Activated T-cell treated with anti-CD3 and anti-CD28 coated beads, Interleukin-2, amount 50 U/mL, for 4 hours (primary cell): ENCODE results near the gene APOC1. TPM values are rescaled to one million over a fixed set of nuclear protein-coding genes. Genes with fewer than 3 reads are reported as not detected.
"Not testable (repeated sequence)": the region's sequence is repeated elsewhere in the genome, so short reads cannot be mapped to it uniquely, and the experiment has no call there.

Source experiments
- ATAC-seq, 2 donors: fragments of 200-7000 bp; cut with Tn5 transposase; one replicate each; pipeline ENCODE4 v1.10.0; 2021
- DNase-seq: peaks from one replicate; pipeline ENCODE4 v3.0.0-alpha.2; 2020
- H3K27me3 Mint-ChIP-seq: one replicate; pipeline ENCODE4 v1.8.0; 2021; ENCODE audit warnings: low read depth, mixed read lengths
- H3K36me3 Mint-ChIP-seq: one replicate; pipeline ENCODE4 v1.8.0; 2022; ENCODE audit warnings: mixed read lengths; ENCODE audit not compliant: insufficient read depth
- H3K4me1 Mint-ChIP-seq: one replicate; pipeline ENCODE4 v1.8.0; 2021; ENCODE audit warnings: low read depth, mixed read lengths
- H3K4me3 Mint-ChIP-seq: one replicate; pipeline ENCODE4 v1.8.0; 2021; ENCODE audit warnings: mild to moderate bottlenecking, moderate library complexity, mixed read lengths
- H3K9me3 Mint-ChIP-seq: one replicate; pipeline ENCODE4 v1.8.0; 2021; ENCODE audit warnings: mixed read lengths
- total RNA-seq, 3 donors: library from RNA; stranded (reverse); gene quantifications; one replicate each; pipeline ENCODE4 v1.2.1, GENCODE V29; 2021

Gene APOC1
- total RNA-seq, 3 donors from 2014 or later: 1.3 to 4.8 (median 4.2) TPM

- Mint-ChIP-seq H3K9me3 (no peaks in the 10 kb centered on the region), H3K4me3 (no peak overlapping the region), H3K4me1 (peaks cover 4% of the 10 kb centered on the region), H3K36me3 (no peaks in the 10 kb centered on the region), H3K27me3 (peaks cover 25% of the 10 kb centered on the region)
- no peak for ATAC-seq
- DNase-seq: no peak
Measured at GRCh38 chr19:44924243-44924725, 9.9 kb downstream of the APOC1 start.

DNA sequence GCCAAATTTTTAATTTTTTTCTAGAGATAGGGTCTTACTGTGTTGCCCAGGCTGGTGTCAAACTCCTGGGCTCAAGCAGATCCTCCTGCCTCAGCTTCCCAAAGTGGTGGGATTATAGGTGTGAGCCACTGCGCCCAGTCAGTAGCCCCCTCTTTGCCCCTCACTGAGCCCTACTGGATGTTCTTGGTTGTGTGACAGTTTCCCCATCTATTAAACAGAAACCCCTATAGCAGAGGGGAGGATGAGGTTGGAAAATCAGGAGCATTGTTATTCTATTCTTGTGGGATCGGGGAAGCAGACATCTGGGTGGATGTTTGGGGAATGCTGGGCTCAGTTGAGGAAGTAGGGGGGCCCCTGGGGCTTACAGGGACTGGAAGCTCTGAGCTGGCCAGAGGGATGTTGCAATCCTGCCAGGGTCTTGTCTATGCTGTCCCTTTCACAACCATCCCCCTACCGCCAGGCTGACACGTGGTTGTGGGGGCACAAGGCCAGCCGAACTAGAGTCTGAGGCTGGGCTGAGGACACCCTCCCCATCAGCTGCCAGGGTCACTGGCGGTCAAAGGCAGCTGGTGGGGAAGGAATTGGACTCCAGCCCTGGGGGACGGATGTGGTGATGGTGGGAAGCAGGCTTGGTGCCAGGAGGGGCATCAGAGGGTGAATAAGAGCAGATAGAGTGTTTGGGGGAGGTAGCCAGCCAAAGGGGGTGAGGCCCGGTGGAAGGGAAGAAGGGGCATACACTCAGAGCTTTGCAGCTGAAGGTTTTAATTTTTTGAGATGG, 10.9 kb downstream of the APOC1 start:
- Mint-ChIP-seq H3K27me3 (peaks cover 29% of the 10 kb centered on the region), H3K9me3 (no peaks in the 10 kb centered on the region), H3K4me3 (no peak overlapping the region), H3K36me3 (no peaks in the 10 kb centered on the region), H3K4me1 (peaks cover 4% of the 10 kb centered on the region)
- DNase-seq (no peak), ATAC-seq (no peak)

GRCh38 chr19:44926245-44927077, 12.1 kb downstream of the APOC1 start:
- not testable (repeated sequence) for H3K9me3 Mint-ChIP-seq, H3K4me3 Mint-ChIP-seq, H3K36me3 Mint-ChIP-seq, DNase-seq, H3K4me1 Mint-ChIP-seq
- peak in 1 of 2 donors; percentile 10 for ATAC-seq
- H3K27me3 Mint-ChIP-seq: peaks cover 29% of the 10 kb centered on the region

- H3K4me1 Mint-ChIP-seq: peaks cover 4% of the 10 kb centered on the region
- ATAC-seq: no peak
Measured at GRCh38 chr19:44927746-44928145, 13.3 kb downstream of the APOC1 start.

GRCh38 chr19:44930088-44930487, 15.7 kb downstream of the APOC1 start:
- Mint-ChIP-seq H3K4me3 (no peak overlapping the region), H3K27me3 (peaks cover 23% of the 10 kb centered on the region), H3K4me1 (peaks cover 4% of the 10 kb centered on the region), H3K9me3 (no peaks in the 10 kb centered on the region), H3K36me3 (no peaks in the 10 kb centered on the region)
- no peak for ATAC-seq
- no peak for DNase-seq

More at GRCh38 chr19:44927746-44928145, 13.3 kb downstream of the APOC1 start:
- DNase-seq: no peak
- H3K9me3 Mint-ChIP-seq: no peaks in the 10 kb centered on the region
- no peak overlapping the region for H3K4me3 Mint-ChIP-seq
- peaks cover 29% of the 10 kb centered on the region for H3K27me3 Mint-ChIP-seq
- H3K36me3 Mint-ChIP-seq: no peaks in the 10 kb centered on the region

GRCh38 chr19:44931541-44931940, 17.1 kb downstream of the APOC1 start:
- no peak for DNase-seq
- no peak for ATAC-seq
- Mint-ChIP-seq H3K9me3 (no peaks in the 10 kb centered on the region), H3K4me3 (no peak overlapping the region), H3K27me3 (peaks cover 12% of the 10 kb centered on the region), H3K4me1 (peaks cover 4% of the 10 kb centered on the region), H3K36me3 (no peaks in the 10 kb centered on the region)

- DNase-seq (no peak), ATAC-seq (no peak)
- no peaks in the 10 kb centered on the region for H3K4me1 Mint-ChIP-seq
- no peaks in the 10 kb centered on the region for H3K27me3 Mint-ChIP-seq
- H3K9me3 Mint-ChIP-seq: no peaks in the 10 kb centered on the region
- no peaks in the 10 kb centered on the region for H3K36me3 Mint-ChIP-seq
- H3K4me3 Mint-ChIP-seq: no peak overlapping the region
Measured at GRCh38 chr19:44939668-44940067, 25.3 kb downstream of the APOC1 start.

GRCh38 chr19:44942067-44942571, 27.7 kb downstream of the APOC1 start, which contains the start of gene APOC4:
TSS of gene APOC4 (plus strand) at chr19:44942237. CDS start at chr19:44942278, 41 bp downstream.
- Mint-ChIP-seq H3K9me3 (no peaks in the 10 kb centered on the region), H3K27me3 (no peaks in the 10 kb centered on the region), H3K4me1 (no peaks in the 10 kb centered on the region), H3K4me3 (no peak within 1 kb of the TSS), H3K36me3 (no peaks in the 10 kb centered on the region)
- ATAC-seq: no peak
- DNase-seq: no peak

DNA sequence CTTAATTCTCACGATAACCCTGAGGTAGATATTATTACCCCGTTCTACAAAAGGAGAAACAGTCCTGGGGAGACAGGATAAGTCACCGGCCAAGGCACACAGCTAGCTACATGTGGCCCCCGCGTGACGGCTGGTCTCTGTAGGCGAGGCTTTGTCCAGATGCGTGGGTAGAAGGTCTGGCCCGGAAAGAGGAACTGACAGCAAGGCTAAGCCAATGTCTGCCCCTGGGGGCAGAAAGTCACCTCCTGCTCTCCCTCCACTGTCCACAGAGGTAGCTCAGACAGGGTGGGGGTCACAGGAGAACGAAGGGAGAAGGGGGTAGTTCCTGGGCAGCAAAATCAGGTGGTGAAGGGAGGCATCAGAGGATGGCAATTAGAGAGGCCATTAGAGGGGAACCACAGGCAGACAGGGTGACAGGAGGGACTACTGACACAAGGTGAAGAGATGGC, 29.4 kb downstream of the APOC1 start:
- no peaks in the 10 kb centered on the region for H3K27me3 Mint-ChIP-seq
- H3K9me3 Mint-ChIP-seq: no peaks in the 10 kb centered on the region
- ATAC-seq: no peak
- H3K36me3 Mint-ChIP-seq: no peaks in the 10 kb centered on the region
- H3K4me3 Mint-ChIP-seq: no peak overlapping the region
- DNase-seq: no peak
- no peaks in the 10 kb centered on the region for H3K4me1 Mint-ChIP-seq

GRCh38 chr19:44947041-44947581, 32.7 kb downstream of the APOC1 start:
- peaks cover 2% of the 10 kb centered on the region for H3K4me1 Mint-ChIP-seq
- H3K9me3 Mint-ChIP-seq: no peaks in the 10 kb centered on the region
- H3K27me3 Mint-ChIP-seq: no peaks in the 10 kb centered on the region
- no peak for ATAC-seq
- H3K36me3 Mint-ChIP-seq: no peaks in the 10 kb centered on the region
- no peak for DNase-seq
- H3K4me3 Mint-ChIP-seq: no peak overlapping the region

DNA sequence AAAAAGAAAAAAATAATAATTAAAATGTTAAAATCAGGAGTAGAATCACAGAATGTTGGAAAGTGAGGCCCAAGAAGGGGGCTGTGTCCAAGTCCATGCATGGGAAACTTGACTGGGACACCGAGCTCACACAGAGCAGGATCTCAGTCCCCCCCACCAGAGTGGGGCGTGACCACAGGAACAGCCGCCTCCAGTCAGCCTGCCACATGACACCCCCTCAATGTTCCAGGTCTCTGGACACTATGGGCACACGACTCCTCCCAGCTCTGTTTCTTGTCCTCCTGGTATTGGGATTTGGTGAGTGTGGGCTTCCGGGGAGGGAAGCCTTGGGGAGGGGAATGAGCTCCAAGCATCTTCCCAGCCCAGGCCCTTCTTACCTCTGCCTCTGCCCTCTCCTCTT, 33.8 kb downstream of the APOC1 start:
- Mint-ChIP-seq H3K27me3 (no peaks in the 10 kb centered on the region), H3K9me3 (no peaks in the 10 kb centered on the region), H3K4me1 (peaks cover 2% of the 10 kb centered on the region), H3K36me3 (no peaks in the 10 kb centered on the region), H3K4me3 (no peak overlapping the region)
- ATAC-seq (no peak), DNase-seq (no peak)

GRCh38 chr19:44948763-44949374, 34.5 kb downstream of the APOC1 start:
- H3K9me3 Mint-ChIP-seq: no peaks in the 10 kb centered on the region
- ATAC-seq: no peak
- no peaks in the 10 kb centered on the region for H3K27me3 Mint-ChIP-seq
- H3K4me3 Mint-ChIP-seq: no peak overlapping the region
- H3K36me3 Mint-ChIP-seq: no peaks in the 10 kb centered on the region
- peaks cover 3% of the 10 kb centered on the region for H3K4me1 Mint-ChIP-seq
- no peak for DNase-seq

DNA sequence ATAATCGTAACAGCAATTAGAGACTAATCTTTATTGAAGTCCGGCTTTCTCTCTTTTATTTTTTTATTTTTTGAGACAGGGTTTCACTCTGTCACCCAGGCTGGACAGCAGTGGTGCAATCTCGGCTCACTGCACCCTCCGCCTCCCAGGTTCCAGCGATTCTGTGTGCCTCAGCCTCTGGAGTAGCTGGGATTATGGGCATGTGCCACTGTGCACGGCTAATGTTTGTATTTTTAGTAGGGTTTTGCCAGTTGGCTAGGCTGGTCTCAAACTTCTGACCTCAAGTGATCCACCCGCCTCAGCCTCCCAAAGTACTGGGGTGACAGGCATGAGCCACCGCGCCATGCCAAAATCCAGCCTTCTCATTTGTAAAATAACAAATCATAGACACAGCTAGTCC, 35.1 kb downstream of the APOC1 start:
- ATAC-seq: no peak
- H3K4me1 Mint-ChIP-seq: peaks cover 7% of the 10 kb centered on the region
- H3K36me3 Mint-ChIP-seq: no peaks in the 10 kb centered on the region
- DNase-seq: no peak
- no peak overlapping the region for H3K4me3 Mint-ChIP-seq
- H3K9me3 Mint-ChIP-seq: no peaks in the 10 kb centered on the region
- H3K27me3 Mint-ChIP-seq: no peaks in the 10 kb centered on the region
